Brain microvascular endothelial cell (primary cell): ENCODE data around the gene ZBTB39.

ENCODE experiments used
- DNase-seq: peaks from one replicate; pipeline ENCODE4 v3.0.0-alpha.2; 2020
- H3K27ac ChIP-seq: fragments of 250-450 bp; sonication (Bioruptor Pico); 2 replicates; pipeline ENCODE4 v1.5.1; 2020; ENCODE audit warnings: mild to moderate bottlenecking, moderate library complexity
- H3K27me3 ChIP-seq: fragments of 250-450 bp; sonication (Bioruptor Pico); replicated peaks from 2 replicates; pipeline ENCODE4 v1.5.1; 2020; ENCODE audit warnings: mild to moderate bottlenecking
- H3K36me3 ChIP-seq: fragments of 250-450 bp; sonication (Bioruptor Pico); replicated peaks from 2 replicates; pipeline ENCODE4 v1.5.1; 2020; ENCODE audit warnings: mild to moderate bottlenecking
- H3K4me3 ChIP-seq: 2 replicates; pipeline ENCODE4 v1.5.1; 2011; ENCODE audit warnings: low read depth, mild to moderate bottlenecking, control low read depth, low read length, moderate library complexity
- CTCF ChIP-seq: IDR thresholded peaks from 2 replicates; pipeline ENCODE4 v1.5.1; 2011; ENCODE audit warnings: low read depth, mild to moderate bottlenecking, moderate library complexity, low read length, control low read depth, inconsistent platforms; ENCODE audit errors: missing control alignments
- in situ Hi-C: cut with HindIII; loops from 2 replicates; pipeline ENCODE4 v1.10.0; 2017; ENCODE audit warnings: low sequenced_read_pairs, low pct_ligation_motif_present

The ZBTB39 gene

GRCh38 chr12:56999456-56999855 lies 6.9 kb downstream of the ZBTB39 start:
- peaks cover 22% of the 10 kb centered on the region for H3K36me3 ChIP-seq
- in situ Hi-C loops = loop anchor here (25.0 kb wide), 1 partner anchor 237 kb away; the partner anchor contains the start of genes HSD17B6 and PRIM1
- no peak overlapping the region for H3K27ac ChIP-seq
- TF ChIP-seq CTCF = no peak
- DNase-seq = no peak
- H3K4me3 ChIP-seq = no peak overlapping the region
- no peaks in the 10 kb centered on the region for H3K27me3 ChIP-seq

GRCh38 chr12:56998981-56999380 lies 7.4 kb downstream of the ZBTB39 start:
- DNase-seq = no peak

GRCh38 chr12:56998316-56998715 lies 8.0 kb downstream of the ZBTB39 start:
- no peak for TF ChIP-seq CTCF
- H3K36me3 ChIP-seq = peaks cover 15% of the 10 kb centered on the region
- DNase-seq = no peak
- no peaks in the 10 kb centered on the region for H3K27me3 ChIP-seq
- no peak overlapping the region for H3K4me3 ChIP-seq
- H3K27ac ChIP-seq = no peak overlapping the region
- in situ Hi-C loops = loop anchor here (25.0 kb wide), 1 partner anchor 236 kb away; the partner anchor contains the start of genes HSD17B6 and PRIM1

More at GRCh38 chr12:56998981-56999380, 7.4 kb downstream of the ZBTB39 start:
- Histone ChIP-seq H3K36me3 (peaks cover 19% of the 10 kb centered on the region), H3K27ac (no peak overlapping the region), H3K27me3 (no peaks in the 10 kb centered on the region), H3K4me3 (no peak overlapping the region)
- in situ Hi-C loops = loop anchor here (25.0 kb wide), 1 partner anchor 237 kb away; the partner anchor contains the start of genes HSD17B6 and PRIM1
- TF ChIP-seq CTCF = no peak

- H3K36me3 ChIP-seq = peaks cover 9% of the 10 kb centered on the region
- no peak overlapping the region for H3K4me3 ChIP-seq
- H3K27ac ChIP-seq = no peak overlapping the region
- in situ Hi-C loops = loop anchor here (25.0 kb wide), 1 partner anchor 235 kb away; the partner anchor contains the start of genes HSD17B6 and PRIM1
- H3K27me3 ChIP-seq = no peaks in the 10 kb centered on the region
- DNase-seq = no peak
- TF ChIP-seq CTCF = no peak
These were observed 9.4 kb downstream of the ZBTB39 start for GRCh38 chr12:56996793-56997545.

GRCh38 chr12:56995930-56996496 lies 10.3 kb downstream of the ZBTB39 start:
- no peaks in the 10 kb centered on the region for H3K27me3 ChIP-seq
- in situ Hi-C loops = loop anchor here (25.0 kb wide), 1 partner anchor 234 kb away; the partner anchor contains the start of genes HSD17B6 and PRIM1
- H3K4me3 ChIP-seq = no peak overlapping the region
- no peak overlapping the region for H3K27ac ChIP-seq
- H3K36me3 ChIP-seq = peaks cover 9% of the 10 kb centered on the region
- no peak for DNase-seq
- TF ChIP-seq CTCF = no peak
